Measurements from ENCODE around the gene PPP1R3C. TPM values are rescaled to one million over a fixed set of nuclear protein-coding genes. Genes with fewer than 3 reads are reported as not detected.

The PPP1R3C gene
- total and polyA plus RNA-seq, 4 donors = 25.5 to 76.1 (median 31.0) TPM

DNA sequence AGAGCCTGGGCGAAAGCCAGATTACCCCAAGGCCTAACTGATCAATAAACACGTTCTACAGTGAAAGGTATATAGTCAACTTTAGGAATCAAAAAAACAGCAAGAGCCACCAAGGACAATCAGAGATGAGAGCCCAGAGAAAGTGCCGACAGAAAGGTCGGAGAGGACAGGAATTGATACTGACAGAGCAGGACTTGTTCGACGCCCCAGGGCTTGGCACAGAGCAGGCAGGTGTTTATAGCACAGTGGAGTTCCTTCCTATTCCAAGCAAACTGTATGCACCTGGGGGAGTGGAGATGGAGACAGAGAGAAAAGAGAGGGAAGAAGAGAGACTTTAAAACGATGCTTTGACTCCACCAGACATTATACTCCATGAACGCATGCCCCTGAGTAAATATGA lies 39.5 kb downstream of the PPP1R3C start:
- 81% methylated on average over 8 of the region's 8 CpGs for WGBS
- TF ChIP-seq YY1 (IDR thresholded peaks at IDR 0.05) = no peak
- no peak for TF ChIP-seq EGR1 (IDR thresholded peaks at IDR 0.05; ENCODE audit: low read depth in 2 of 2)
- TF ChIP-seq, protein P1, sequence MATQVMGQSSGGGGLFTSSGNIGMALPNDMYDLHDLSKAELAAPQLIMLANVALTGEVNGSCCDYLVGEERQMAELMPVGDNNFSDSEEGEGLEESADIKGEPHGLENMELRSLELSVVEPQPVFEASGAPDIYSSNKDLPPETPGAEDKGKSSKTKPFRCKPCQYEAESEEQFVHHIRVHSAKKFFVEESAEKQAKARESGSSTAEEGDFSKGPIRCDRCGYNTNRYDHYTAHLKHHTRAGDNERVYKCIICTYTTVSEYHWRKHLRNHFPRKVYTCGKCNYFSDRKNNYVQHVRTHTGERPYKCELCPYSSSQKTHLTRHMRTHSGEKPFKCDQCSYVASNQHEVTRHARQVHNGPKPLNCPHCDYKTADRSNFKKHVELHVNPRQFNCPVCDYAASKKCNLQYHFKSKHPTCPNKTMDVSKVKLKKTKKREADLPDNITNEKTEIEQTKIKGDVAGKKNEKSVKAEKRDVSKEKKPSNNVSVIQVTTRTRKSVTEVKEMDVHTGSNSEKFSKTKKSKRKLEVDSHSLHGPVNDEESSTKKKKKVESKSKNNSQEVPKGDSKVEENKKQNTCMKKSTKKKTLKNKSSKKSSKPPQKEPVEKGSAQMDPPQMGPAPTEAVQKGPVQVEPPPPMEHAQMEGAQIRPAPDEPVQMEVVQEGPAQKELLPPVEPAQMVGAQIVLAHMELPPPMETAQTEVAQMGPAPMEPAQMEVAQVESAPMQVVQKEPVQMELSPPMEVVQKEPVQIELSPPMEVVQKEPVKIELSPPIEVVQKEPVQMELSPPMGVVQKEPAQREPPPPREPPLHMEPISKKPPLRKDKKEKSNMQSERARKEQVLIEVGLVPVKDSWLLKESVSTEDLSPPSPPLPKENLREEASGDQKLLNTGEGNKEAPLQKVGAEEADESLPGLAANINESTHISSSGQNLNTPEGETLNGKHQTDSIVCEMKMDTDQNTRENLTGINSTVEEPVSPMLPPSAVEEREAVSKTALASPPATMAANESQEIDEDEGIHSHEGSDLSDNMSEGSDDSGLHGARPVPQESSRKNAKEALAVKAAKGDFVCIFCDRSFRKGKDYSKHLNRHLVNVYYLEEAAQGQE (IDR thresholded peaks at IDR 0.05) = no peak
- no peak for TF ChIP-seq JUND (IDR thresholded peaks at IDR 0.05)
- TF ChIP-seq, protein P2, sequence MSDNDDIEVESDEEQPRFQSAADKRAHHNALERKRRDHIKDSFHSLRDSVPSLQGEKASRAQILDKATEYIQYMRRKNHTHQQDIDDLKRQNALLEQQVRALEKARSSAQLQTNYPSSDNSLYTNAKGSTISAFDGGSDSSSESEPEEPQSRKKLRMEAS (IDR thresholded peaks at IDR 0.05) = no peak
- TF ChIP-seq, protein P3, sequence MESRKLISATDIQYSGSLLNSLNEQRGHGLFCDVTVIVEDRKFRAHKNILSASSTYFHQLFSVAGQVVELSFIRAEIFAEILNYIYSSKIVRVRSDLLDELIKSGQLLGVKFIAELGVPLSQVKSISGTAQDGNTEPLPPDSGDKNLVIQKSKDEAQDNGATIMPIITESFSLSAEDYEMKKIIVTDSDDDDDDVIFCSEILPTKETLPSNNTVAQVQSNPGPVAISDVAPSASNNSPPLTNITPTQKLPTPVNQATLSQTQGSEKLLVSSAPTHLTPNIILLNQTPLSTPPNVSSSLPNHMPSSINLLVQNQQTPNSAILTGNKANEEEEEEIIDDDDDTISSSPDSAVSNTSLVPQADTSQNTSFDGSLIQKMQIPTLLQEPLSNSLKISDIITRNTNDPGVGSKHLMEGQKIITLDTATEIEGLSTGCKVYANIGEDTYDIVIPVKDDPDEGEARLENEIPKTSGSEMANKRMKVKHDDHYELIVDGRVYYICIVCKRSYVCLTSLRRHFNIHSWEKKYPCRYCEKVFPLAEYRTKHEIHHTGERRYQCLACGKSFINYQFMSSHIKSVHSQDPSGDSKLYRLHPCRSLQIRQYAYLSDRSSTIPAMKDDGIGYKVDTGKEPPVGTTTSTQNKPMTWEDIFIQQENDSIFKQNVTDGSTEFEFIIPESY (IDR thresholded peaks at IDR 0.05) = no peak
- no peak for TF ChIP-seq FOXA1 (IDR thresholded peaks at IDR 0.05)
- TF ChIP-seq, protein P4, sequence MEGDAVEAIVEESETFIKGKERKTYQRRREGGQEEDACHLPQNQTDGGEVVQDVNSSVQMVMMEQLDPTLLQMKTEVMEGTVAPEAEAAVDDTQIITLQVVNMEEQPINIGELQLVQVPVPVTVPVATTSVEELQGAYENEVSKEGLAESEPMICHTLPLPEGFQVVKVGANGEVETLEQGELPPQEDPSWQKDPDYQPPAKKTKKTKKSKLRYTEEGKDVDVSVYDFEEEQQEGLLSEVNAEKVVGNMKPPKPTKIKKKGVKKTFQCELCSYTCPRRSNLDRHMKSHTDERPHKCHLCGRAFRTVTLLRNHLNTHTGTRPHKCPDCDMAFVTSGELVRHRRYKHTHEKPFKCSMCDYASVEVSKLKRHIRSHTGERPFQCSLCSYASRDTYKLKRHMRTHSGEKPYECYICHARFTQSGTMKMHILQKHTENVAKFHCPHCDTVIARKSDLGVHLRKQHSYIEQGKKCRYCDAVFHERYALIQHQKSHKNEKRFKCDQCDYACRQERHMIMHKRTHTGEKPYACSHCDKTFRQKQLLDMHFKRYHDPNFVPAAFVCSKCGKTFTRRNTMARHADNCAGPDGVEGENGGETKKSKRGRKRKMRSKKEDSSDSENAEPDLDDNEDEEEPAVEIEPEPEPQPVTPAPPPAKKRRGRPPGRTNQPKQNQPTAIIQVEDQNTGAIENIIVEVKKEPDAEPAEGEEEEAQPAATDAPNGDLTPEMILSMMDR (IDR thresholded peaks at IDR 0.05; ENCODE audit: low read depth, low read length, missing input control) = no peak
- TF ChIP-seq ATF3 (IDR thresholded peaks at IDR 0.05) = no peak
- no peak for TF ChIP-seq HNF4G (IDR thresholded peaks at IDR 0.05)
- no peak for TF ChIP-seq SP1 (IDR thresholded peaks at IDR 0.05)
- TF ChIP-seq NR2F2 (IDR thresholded peaks at IDR 0.05) = no peak
- TF ChIP-seq TAF1 (conservative IDR thresholded peaks at IDR 0.05) = no peak
- TF ChIP-seq GABPA (IDR thresholded peaks at IDR 0.05 in 1 of 2, conservative IDR thresholded peaks at IDR 0.05 in 1 of 2) = no peak
- no peak for TF ChIP-seq RAD21 (IDR thresholded peaks at IDR 0.05)
- TF ChIP-seq RXRA (IDR thresholded peaks at IDR 0.05) = no peak
- no peak for TF ChIP-seq FOXA2 (IDR thresholded peaks at IDR 0.05)
- no peak overlapping the region for H3K4me3 ChIP-seq (ENCODE audit: low read depth in 1 of 3, low read length in 3 of 3)
- no peak overlapping the region for H3K27ac ChIP-seq (ENCODE audit: low read depth in 1 of 2, low read length in 2 of 2)
- H3K36me3 ChIP-seq (ENCODE audit: control insufficient read depth in 4 of 4, insufficient read depth in 3 of 4, low read depth in 1 of 4, low read length in 3 of 4) = no peaks in the 10 kb centered on the region
- no peaks in the 10 kb centered on the region for H3K4me1 ChIP-seq (ENCODE audit: control insufficient read depth in 4 of 4, insufficient read depth in 4 of 4, low read length in 3 of 4)
- no peaks in the 10 kb centered on the region for H3K9me3 ChIP-seq (ENCODE audit: control insufficient read depth in 4 of 4, low read length in 3 of 4)
- no peak overlapping the region for H3K9ac ChIP-seq (ENCODE audit: low read depth in 1 of 2, low read length in 2 of 2)
- DNase-seq (ENCODE audit: low spot score) = no peak
- no peaks in the 10 kb centered on the region for H3K27me3 ChIP-seq (ENCODE audit: control insufficient read depth in 4 of 4, insufficient read depth in 4 of 4, low read length in 3 of 4)
